ENCODE results near the gene HES7. TPM values are rescaled to one million over a fixed set of nuclear protein-coding genes. Genes with fewer than 3 reads are reported as not detected.
A peak's percentile ranks its signal among the peaks of the same experiment; 100 is the strongest.
"Not testable (repeated sequence)": the region's sequence is repeated elsewhere in the genome, so short reads cannot be mapped to it uniquely, and the experiment has no call there.

The HES7 gene
- total RNA-seq, 1 donor from 2014 or later, result not detected

- DNase-seq, result peak; percentile 75
- ATAC-seq, result peak; percentile 74
- intact Hi-C loops (cut with micrococcal nuclease), result no loop called here
These were observed 14.0 kb downstream of the HES7 start for GRCh38 chr17:8109661-8110455.

- no peak for ATAC-seq
- intact Hi-C loops (cut with micrococcal nuclease), result no loop called here
These were observed 14.8 kb downstream of the HES7 start for GRCh38 chr17:8108972-8109660.

GRCh38 chr17:8106980-8107379 is 16.9 kb downstream of the HES7 start:
- DNase-seq; ATAC-seq; intact Hi-C loops (cut with micrococcal nuclease): not testable (repeated sequence)

More at GRCh38 chr17:8108972-8109660, 14.8 kb downstream of the HES7 start:
- DNase-seq, result no peak

GRCh38 chr17:8105957-8106398 is 17.9 kb downstream of the HES7 start:
- intact Hi-C loops (cut with micrococcal nuclease), result no loop called here
- ATAC-seq (no peak), DNase-seq (no peak)

- no peak for ATAC-seq
- no peak for DNase-seq
- intact Hi-C loops (cut with micrococcal nuclease), result no loop called here
These were observed 19.0 kb downstream of the HES7 start for GRCh38 chr17:8104911-8105310.

GRCh38 chr17:8103549-8103948 is 20.4 kb downstream of the HES7 start:
- DNase-seq, result no peak
- intact Hi-C loops (cut with micrococcal nuclease), result no loop called here
- no peak for ATAC-seq

GRCh38 chr17:8101721-8102120 is 22.2 kb downstream of the HES7 start:
- ATAC-seq (no peak), DNase-seq (no peak)
- intact Hi-C loops (cut with micrococcal nuclease), result no loop called here

- intact Hi-C loops (cut with micrococcal nuclease), result no loop called here
- ATAC-seq (no peak), DNase-seq (no peak)
These were observed 23.1 kb downstream of the HES7 start for GRCh38 chr17:8100763-8101162.

- ATAC-seq (no peak), DNase-seq (no peak)
- intact Hi-C loops (cut with micrococcal nuclease), result no loop called here
These were observed 23.8 kb downstream of the HES7 start for GRCh38 chr17:8100111-8100510.

GRCh38 chr17:8096541-8096940 is 27.4 kb downstream of the HES7 start:
- intact Hi-C loops (cut with micrococcal nuclease), result no loop called here
- DNase-seq, result no peak
- no peak for ATAC-seq

GRCh38 chr17:8095361-8095760 is 28.5 kb downstream of the HES7 start:
- ATAC-seq (no peak), DNase-seq (no peak)
- intact Hi-C loops (cut with micrococcal nuclease), result no loop called here

GRCh38 chr17:8091033-8091687 is 32.7 kb downstream of the HES7 start:
- intact Hi-C loops (cut with micrococcal nuclease), result no loop called here
- DNase-seq (no peak), ATAC-seq (no peak)

GRCh38 chr17:8089728-8090127 is 34.2 kb downstream of the HES7 start:
- intact Hi-C loops (cut with micrococcal nuclease), result no loop called here
- no peak for ATAC-seq
- no peak for DNase-seq

GRCh38 chr17:8087952-8088230 is 36.0 kb downstream of the HES7 start:
- no peak for DNase-seq
- intact Hi-C loops (cut with micrococcal nuclease), result no loop called here

GRCh38 chr17:8087075-8087951 is 36.6 kb downstream of the HES7 start, which contains the start of gene ALOX12B:
Gene ALOX12B (minus strand): TSS chr17:8087716. CDS start chr17:8087442, 274 bp downstream.
- ATAC-seq (no peak), DNase-seq (no peak)
- intact Hi-C loops (cut with micrococcal nuclease), result no loop called here

More at GRCh38 chr17:8087952-8088230, 36.0 kb downstream of the HES7 start:
- ATAC-seq, result no peak

- intact Hi-C loops (cut with micrococcal nuclease), result no loop called here
- no peak for ATAC-seq
These were observed 39.7 kb downstream of the HES7 start for GRCh38 chr17:8084250-8084649.

GRCh38 chr17:8082292-8082691 is 41.6 kb downstream of the HES7 start:
- ATAC-seq (no peak), DNase-seq (no peak)
- intact Hi-C loops (cut with micrococcal nuclease), result no loop called here

More at GRCh38 chr17:8084250-8084649, 39.7 kb downstream of the HES7 start:
- no peak for DNase-seq

- intact Hi-C loops (cut with micrococcal nuclease), result no loop called here
- no peak for DNase-seq
- no peak for ATAC-seq
These were observed 42.0 kb downstream of the HES7 start for GRCh38 chr17:8081876-8082275.

GRCh38 chr17:8080799-8081219 is 43.1 kb downstream of the HES7 start:
- no peak for ATAC-seq
- intact Hi-C loops (cut with micrococcal nuclease), result no loop called here
- no peak for DNase-seq

Measured in left ventricle myocardium superior (tissue), 1 donor.